H9 (cell line): ENCODE measurements around the gene ULK4. TPM values are rescaled to one million over a fixed set of nuclear protein-coding genes. Genes with fewer than 3 reads are reported as not detected.

Experiments
- DNase-seq: peaks from one replicate; pipeline ENCODE4 v3.0.0-alpha.2; 2017
- H2AFZ ChIP-seq: one replicate; pipeline ENCODE4 v1.6.1; 2013; ENCODE audit warnings: mild to moderate bottlenecking, low read length, control low read depth, moderate library complexity
- H2AK5ac ChIP-seq: 2 replicates; pipeline ENCODE4 v1.6.1; 2013; ENCODE audit warnings: low read length, control low read depth, mixed read lengths; ENCODE audit not compliant: insufficient read length
- H2BK120ac ChIP-seq: one replicate; pipeline ENCODE4 v1.6.1; 2013; ENCODE audit warnings: low read depth, mild to moderate bottlenecking, low read length, control low read depth, inconsistent platforms; ENCODE audit not compliant: poor library complexity, severe bottlenecking
- H2BK12ac ChIP-seq: 2 replicates; pipeline ENCODE4 v1.6.1; 2013; ENCODE audit warnings: low read length, control low read depth, mixed read lengths, low read depth; ENCODE audit not compliant: insufficient read length
- H2BK15ac ChIP-seq: 2 replicates; pipeline ENCODE4 v1.6.1; 2013; ENCODE audit warnings: low read depth, low read length, control low read depth
- H2BK20ac ChIP-seq: one replicate; pipeline ENCODE4 v1.6.1; 2013; ENCODE audit warnings: low read depth, mild to moderate bottlenecking, low read length, control low read depth, inconsistent platforms; ENCODE audit not compliant: poor library complexity, severe bottlenecking
- H2BK5ac ChIP-seq: 2 replicates; pipeline ENCODE4 v1.6.1; 2013; ENCODE audit warnings: low read length, control low read depth, mixed read lengths; ENCODE audit not compliant: insufficient read length
- H3K14ac ChIP-seq: 2 replicates; pipeline ENCODE4 v1.6.1; 2013; ENCODE audit warnings: low read length, control low read depth; ENCODE audit not compliant: insufficient read depth
- H3K18ac ChIP-seq: 2 replicates; pipeline ENCODE4 v1.6.1; 2013; ENCODE audit warnings: low read depth, mild to moderate bottlenecking, mixed read lengths, low read length, control low read depth; ENCODE audit not compliant: insufficient read length
- H3K23ac ChIP-seq: 2 replicates; pipeline ENCODE4 v1.6.1; 2013; ENCODE audit warnings: low read length, control low read depth, mixed read lengths, low read depth; ENCODE audit not compliant: insufficient read length
- H3K23me2 ChIP-seq: 2 replicates; pipeline ENCODE4 v1.6.1; 2013; ENCODE audit warnings: low read depth, mild to moderate bottlenecking, mixed read lengths, low read length, control low read depth; ENCODE audit not compliant: insufficient read length, poor library complexity, severe bottlenecking
- H3K27ac ChIP-seq: 2 replicates; pipeline ENCODE4 v1.5.1; 2013; ENCODE audit warnings: low read length, control low read depth, mixed read lengths, low read depth; ENCODE audit not compliant: insufficient read length
- H3K27me3 ChIP-seq: 2 replicates; pipeline ENCODE4 v1.6.1; 2013; ENCODE audit warnings: low read length, control low read depth, inconsistent platforms; ENCODE audit not compliant: insufficient read depth
- H3K4ac ChIP-seq: 2 replicates; pipeline ENCODE4 v1.6.1; 2013; ENCODE audit warnings: low read depth, mild to moderate bottlenecking, control low read depth, inconsistent platforms, low read length, moderate library complexity
- H3K4me1 ChIP-seq: 2 replicates; pipeline ENCODE4 v1.6.1; 2013; ENCODE audit warnings: low read length, control low read depth, inconsistent platforms; ENCODE audit not compliant: insufficient read depth
- H3K4me2 ChIP-seq: 2 replicates; pipeline ENCODE4 v1.6.1; 2013; ENCODE audit warnings: low read length, control low read depth, mixed read lengths; ENCODE audit not compliant: insufficient read length, insufficient read depth
- H3K56ac ChIP-seq: 2 replicates; pipeline ENCODE4 v1.6.1; 2013; ENCODE audit warnings: low read depth, mild to moderate bottlenecking, mixed read lengths, low read length, control low read depth; ENCODE audit not compliant: insufficient read length
- H3K79me1 ChIP-seq: 2 replicates; pipeline ENCODE4 v1.6.1; 2013; ENCODE audit warnings: low read depth, mild to moderate bottlenecking, moderate library complexity, low read length, control low read depth, inconsistent platforms; ENCODE audit not compliant: insufficient read depth, poor library complexity, severe bottlenecking
- H3K79me2 ChIP-seq: 2 replicates; pipeline ENCODE4 v1.6.1; 2013; ENCODE audit warnings: low read length, control low read depth, inconsistent platforms; ENCODE audit not compliant: insufficient read depth
- H3K9ac ChIP-seq: 2 replicates; pipeline ENCODE4 v1.6.1; 2013; ENCODE audit warnings: low read length, control low read depth, mixed read lengths; ENCODE audit not compliant: insufficient read length; ENCODE audit errors: extremely low read depth
- H3K9me3 ChIP-seq: one replicate; pipeline ENCODE4 v1.6.1; 2013; ENCODE audit warnings: low read depth, low read length, inconsistent platforms; ENCODE audit not compliant: control insufficient read depth
- H3T11ph ChIP-seq: one replicate; pipeline ENCODE4 v1.6.1; 2013; ENCODE audit warnings: mild to moderate bottlenecking, low read length, control low read depth, inconsistent platforms
- H4K20me1 ChIP-seq: one replicate; pipeline ENCODE4 v1.6.1; 2013; ENCODE audit not compliant: control insufficient read depth, insufficient read length, insufficient read depth
- H4K5ac ChIP-seq: 2 replicates; pipeline ENCODE4 v1.6.1; 2013; ENCODE audit warnings: low read depth, mild to moderate bottlenecking, mixed read lengths, low read length, control low read depth; ENCODE audit not compliant: insufficient read length
- H4K8ac ChIP-seq: replicated peaks from 2 replicates; pipeline ENCODE4 v1.6.1; 2013; ENCODE audit warnings: low read length, control low read depth, mixed read lengths, low read depth; ENCODE audit not compliant: insufficient read length
- H4K91ac ChIP-seq: 2 replicates; pipeline ENCODE4 v1.6.1; 2013; ENCODE audit warnings: low read depth, mild to moderate bottlenecking, moderate library complexity, mixed read lengths, low read length, control low read depth; ENCODE audit not compliant: insufficient read length
- H3K27ac Mint-ChIP-seq, 3 experiments: 2 replicates in 2 of 3; 3 replicates in 1 of 3; pipeline ENCODE4 v1.8.0; 2020 to 2021; ENCODE audit warnings: mixed read lengths in 3 of 3, mild to moderate bottlenecking in 1 of 3, moderate library complexity in 1 of 3
- H3K27me3 Mint-ChIP-seq: 2 replicates; pipeline ENCODE4 v1.8.0; 2021; ENCODE audit warnings: low read depth, mild to moderate bottlenecking, moderate library complexity, mixed read lengths
- H3K36me3 Mint-ChIP-seq, 3 experiments: 2 replicates in 2 of 3; 3 replicates in 1 of 3; pipeline ENCODE4 v1.8.0; 2020 to 2021; ENCODE audit warnings: low read depth in 3 of 3, mixed read lengths in 3 of 3; ENCODE audit not compliant: insufficient read depth in 1 of 3
- H3K4me1 Mint-ChIP-seq, 2 experiments: 2 replicates each; pipeline ENCODE4 v1.8.0; 2020; ENCODE audit warnings: mixed read lengths in 2 of 2
- H3K4me3 Mint-ChIP-seq, 2 experiments: 2 replicates in 1 of 2; 3 replicates in 1 of 2; pipeline ENCODE4 v1.8.0; 2020 to 2021; ENCODE audit warnings: mild to moderate bottlenecking in 2 of 2, mixed read lengths in 2 of 2, moderate library complexity in 1 of 2
- H3K9me3 Mint-ChIP-seq, 2 experiments: 2 replicates in 1 of 2; 3 replicates in 1 of 2; pipeline ENCODE4 v1.8.0; 2020; ENCODE audit warnings: mild to moderate bottlenecking in 2 of 2, mixed read lengths in 2 of 2, moderate library complexity in 1 of 2
- CTCF ChIP-seq: fragments of 200-600 bp; sonication (generic); conservative IDR thresholded peaks from 3 replicates; pipeline ENCODE4 v1.8.0; 2021; ENCODE audit warnings: antibody characterized with exemption, mild to moderate bottlenecking
- WGBS: extraction: QIAGEN DNeasy Blood & Tissue Kit; methylation state at CpG from one replicate; pipeline ENCODE4 v1.1.7; 2013; ENCODE audit warnings: missing lambda C conversion rate, low lambda C conversion rate, mixed read lengths; ENCODE audit not compliant: insufficient read length; ENCODE audit errors: extremely low coverage; 5-methylcytosine and 5-hydroxymethylcytosine counted together
- total RNA-seq: library from RNA; stranded (reverse); gene quantifications from 2 replicates; pipeline ENCODE4 v1.2.1, GENCODE V29; 2021

ULK4 gene
- total RNA-seq, 1 experiment from 2014 or later, result 12.9 TPM

- no peak overlapping the region for H3K56ac ChIP-seq
- no peaks in the 10 kb centered on the region for H3K9me3 ChIP-seq
- no peak overlapping the region for H2BK20ac ChIP-seq
- TF ChIP-seq CTCF, result no peak
- no peaks in the 10 kb centered on the region for H3K27me3 Mint-ChIP-seq
- no peak overlapping the region for H3K14ac ChIP-seq
- no peak overlapping the region for H3K9ac ChIP-seq
- DNase-seq, result no peak
- H3K23ac ChIP-seq, result no peak overlapping the region
- no peak overlapping the region for H3K27ac Mint-ChIP-seq
- H3K18ac ChIP-seq, result no peak overlapping the region
- no peaks in the 10 kb centered on the region for H3K79me1 ChIP-seq
- no peak overlapping the region for H2AK5ac ChIP-seq
- no peak overlapping the region for H2AFZ ChIP-seq
- no peaks in the 10 kb centered on the region for H3K79me2 ChIP-seq
- H3K9me3 Mint-ChIP-seq, result no peaks in the 10 kb centered on the region
- H3K23me2 ChIP-seq, result no peaks in the 10 kb centered on the region
- H3K4me3 Mint-ChIP-seq, result no peak overlapping the region
- H4K91ac ChIP-seq, result no peak overlapping the region
- H3K4me2 ChIP-seq, result no peak overlapping the region
- no peaks in the 10 kb centered on the region for H3K36me3 Mint-ChIP-seq
- no peaks in the 10 kb centered on the region for H3K27me3 ChIP-seq
- H2BK12ac ChIP-seq, result no peak overlapping the region
- no peaks in the 10 kb centered on the region for H3K4me1 Mint-ChIP-seq
- no peak overlapping the region for H3K27ac ChIP-seq
- H4K8ac ChIP-seq, result no peak overlapping the region
- H3K4ac ChIP-seq, result no peak overlapping the region
- H4K5ac ChIP-seq, result no peak overlapping the region
- H3T11ph ChIP-seq, result no peak overlapping the region
- no CpG with 5 or more reads among the region's 6 CpGs for WGBS
- no peaks in the 10 kb centered on the region for H3K4me1 ChIP-seq
- H2BK15ac ChIP-seq, result no peak overlapping the region
- H2BK5ac ChIP-seq, result no peak overlapping the region
- no peak overlapping the region for H2BK120ac ChIP-seq
- no peaks in the 10 kb centered on the region for H4K20me1 ChIP-seq
These were observed 244.3 kb downstream of the ULK4 start for GRCh38 chr3:41717641-41718040.
